GM21360 (cell line): ENCODE measurements around the gene DNAJC18.
"Not testable (repeated sequence)": the region's sequence is repeated elsewhere in the genome, so short reads cannot be mapped to it uniquely, and the experiment has no call there.

Experiments
- ATAC-seq: cut with Tn5 transposase; IDR thresholded peaks from one replicate; pipeline ENCODE4 v1.9.1; 2021; ENCODE audit warnings: mild to moderate bottlenecking, moderate library complexity; ENCODE audit not compliant: unreplicated experiment

Gene DNAJC18

DNA sequence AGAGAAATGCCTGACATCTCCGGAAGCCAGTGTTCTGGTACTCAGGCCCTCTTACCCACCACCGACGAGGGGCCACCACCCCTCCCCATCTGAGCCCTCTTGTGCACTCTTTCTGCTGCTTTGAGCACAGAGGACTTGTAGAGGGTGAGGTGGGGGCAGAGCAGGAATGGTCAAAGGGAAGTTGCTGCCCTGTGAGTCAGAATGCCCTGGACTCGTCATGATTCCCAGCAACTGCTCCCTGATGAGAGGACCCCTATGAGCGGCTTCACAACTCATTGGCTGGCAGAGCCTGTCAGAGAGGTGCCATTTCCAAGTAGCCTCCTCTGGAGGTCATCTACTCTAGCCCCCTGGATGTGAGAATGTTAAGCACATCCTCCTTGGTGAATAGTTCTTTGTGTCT, 22.4 kb upstream of the DNAJC18 start:
- no peak for ATAC-seq

DNA sequence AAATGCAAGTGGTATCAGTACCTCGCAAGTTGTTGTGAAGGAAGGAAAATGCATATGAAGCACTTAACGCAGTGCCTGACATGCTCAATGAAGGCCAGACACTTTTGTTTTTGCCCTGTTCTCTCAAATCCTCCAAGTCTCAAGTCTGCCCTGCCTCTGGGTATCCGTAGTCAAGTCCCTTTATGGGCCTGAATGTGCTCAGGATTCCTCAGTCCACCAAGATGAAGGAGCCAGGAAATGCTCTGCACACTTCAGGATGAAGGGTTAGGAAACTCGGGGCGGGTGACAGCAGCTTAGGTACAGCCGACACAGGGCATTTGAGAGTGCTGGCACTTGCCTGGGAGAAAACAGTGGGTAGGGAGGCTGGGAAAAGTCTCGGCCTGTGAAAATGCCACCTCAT, 21.9 kb upstream of the DNAJC18 start:
- ATAC-seq, result no peak

DNA sequence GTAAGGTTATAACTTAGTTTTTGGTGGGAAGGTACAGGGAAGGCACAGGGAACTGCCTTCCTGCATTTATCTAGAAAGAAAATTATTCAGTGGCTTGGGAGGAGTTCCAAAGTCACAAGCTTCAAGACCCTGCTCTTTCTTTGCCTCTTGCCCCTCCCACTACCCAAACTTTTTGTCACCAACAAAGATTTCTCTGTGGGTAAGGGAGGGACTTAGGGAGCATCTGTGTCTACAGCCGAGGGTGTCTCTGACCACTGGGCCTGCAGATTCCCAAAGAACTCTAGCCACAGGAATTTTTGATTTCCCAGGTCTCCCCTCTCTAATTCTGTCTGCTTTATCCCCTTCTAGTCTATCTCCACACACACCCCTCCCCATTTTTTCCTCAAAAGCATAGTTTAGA, 21.1 kb upstream of the DNAJC18 start:
- ATAC-seq, result no peak

DNA sequence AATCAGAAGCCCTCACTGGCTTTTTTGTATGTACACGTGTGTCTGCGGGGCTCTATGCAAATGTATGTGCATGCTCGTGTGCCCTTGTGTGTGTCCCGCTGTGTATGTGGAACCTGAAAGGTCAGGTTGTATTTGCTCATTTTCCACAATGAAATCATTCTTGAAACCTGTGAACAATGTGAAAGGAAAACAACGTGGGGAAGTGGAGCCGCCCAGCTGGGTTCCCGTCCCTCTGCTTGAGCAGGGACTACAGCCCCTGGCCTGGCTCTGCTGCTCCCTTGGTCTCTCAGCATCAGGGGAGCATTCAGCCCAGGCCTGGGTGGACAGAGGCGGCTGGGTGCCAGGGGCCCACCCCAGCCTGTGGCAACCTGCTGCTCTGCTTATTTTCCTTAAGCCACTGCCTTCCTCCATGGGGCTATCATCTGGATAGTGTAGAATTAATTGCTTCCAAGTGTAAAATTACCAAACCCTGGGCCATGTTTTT, 20.2 kb upstream of the DNAJC18 start:
- no peak for ATAC-seq

DNA sequence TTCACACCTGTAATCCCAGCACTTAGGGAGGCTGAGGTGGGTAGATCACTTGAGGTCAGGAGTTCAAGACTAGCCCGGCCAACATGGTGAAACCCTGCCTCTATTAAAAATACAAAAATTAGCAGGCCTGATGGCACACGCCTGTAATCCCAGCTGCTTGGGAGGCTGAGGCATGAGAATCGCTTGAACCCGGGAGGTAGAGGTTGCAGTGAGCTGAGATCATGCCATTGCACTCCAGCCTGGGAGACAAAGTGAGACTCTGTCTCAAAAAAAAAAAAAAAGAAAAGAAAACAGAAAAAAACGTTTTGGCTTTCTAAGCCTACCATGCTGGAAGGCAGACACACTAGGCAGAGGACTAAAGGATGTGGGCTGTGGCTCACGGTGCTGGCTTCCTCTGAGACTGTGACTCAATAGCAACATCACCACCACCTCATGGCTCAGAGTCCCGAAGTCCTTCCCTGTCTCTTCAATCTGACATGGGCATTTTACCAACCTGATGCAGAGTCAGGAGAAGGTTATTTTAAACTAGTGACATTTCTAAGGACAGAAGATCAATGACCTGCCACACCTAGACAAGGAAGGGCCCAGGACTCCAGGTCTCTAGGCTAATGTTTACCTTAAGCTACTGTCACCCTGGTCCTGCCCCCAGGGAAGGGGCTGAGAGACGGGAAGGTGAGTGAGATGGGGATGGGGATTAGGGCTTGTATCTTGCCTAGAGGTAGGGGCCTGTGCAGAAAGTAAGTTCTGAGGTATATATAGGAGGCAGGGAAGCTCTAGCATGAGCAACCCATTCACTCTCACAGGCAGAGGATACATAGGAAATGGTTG, 19.5 kb upstream of the DNAJC18 start:
- peak; percentile 52 for ATAC-seq

DNA sequence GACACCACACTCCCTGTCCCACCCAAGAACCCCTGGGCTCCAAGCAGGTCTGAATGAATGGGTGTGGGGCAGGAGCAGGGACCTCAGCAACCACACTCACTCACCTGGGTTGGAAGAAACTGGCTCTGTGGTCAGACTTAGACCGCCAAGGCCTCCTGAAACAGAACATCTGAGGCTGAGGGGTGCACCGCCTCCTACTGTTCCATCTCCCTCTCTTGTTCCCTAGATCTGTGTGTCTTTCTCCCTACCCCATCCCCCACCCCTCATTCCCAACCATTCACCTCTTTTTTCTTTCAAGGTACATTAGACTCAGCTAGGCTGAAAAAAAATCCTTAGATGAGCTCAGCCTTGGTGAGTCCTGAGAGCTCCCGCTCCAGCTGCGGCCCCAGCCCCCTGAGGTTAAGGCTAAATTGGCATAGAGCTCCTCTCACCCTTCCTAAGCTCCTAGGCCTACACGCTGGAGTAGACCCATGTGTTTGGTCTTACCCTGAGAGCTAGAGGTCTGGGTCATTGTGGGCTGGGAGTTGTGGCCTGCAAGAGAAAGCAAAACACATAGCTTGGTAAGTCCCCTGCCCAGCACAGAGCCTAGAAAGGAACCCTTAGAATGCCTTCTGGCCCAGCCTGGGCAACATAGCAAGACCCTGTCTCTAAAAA, 18.5 kb upstream of the DNAJC18 start:
- ATAC-seq, result no peak

DNA sequence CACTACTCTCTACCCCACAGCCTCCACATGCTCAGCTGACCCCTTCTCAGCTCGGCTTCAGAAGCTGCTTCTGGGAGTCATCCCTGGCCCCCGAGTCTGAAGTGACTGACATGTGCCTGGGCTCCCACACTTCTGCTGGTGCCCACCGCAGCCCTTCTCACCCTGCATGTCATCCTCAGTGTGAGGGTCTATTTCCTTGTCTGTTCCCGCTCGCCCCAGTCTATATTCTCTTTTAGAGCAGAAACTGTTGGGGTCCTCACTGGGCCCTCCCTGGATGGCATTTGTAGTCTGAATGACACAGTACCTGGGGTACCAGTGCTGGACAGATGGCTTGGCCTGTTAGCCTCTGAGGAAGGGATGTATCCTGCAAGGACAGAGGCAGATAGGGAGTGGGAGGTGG, 17.9 kb upstream of the DNAJC18 start:
- ATAC-seq, result no peak

DNA sequence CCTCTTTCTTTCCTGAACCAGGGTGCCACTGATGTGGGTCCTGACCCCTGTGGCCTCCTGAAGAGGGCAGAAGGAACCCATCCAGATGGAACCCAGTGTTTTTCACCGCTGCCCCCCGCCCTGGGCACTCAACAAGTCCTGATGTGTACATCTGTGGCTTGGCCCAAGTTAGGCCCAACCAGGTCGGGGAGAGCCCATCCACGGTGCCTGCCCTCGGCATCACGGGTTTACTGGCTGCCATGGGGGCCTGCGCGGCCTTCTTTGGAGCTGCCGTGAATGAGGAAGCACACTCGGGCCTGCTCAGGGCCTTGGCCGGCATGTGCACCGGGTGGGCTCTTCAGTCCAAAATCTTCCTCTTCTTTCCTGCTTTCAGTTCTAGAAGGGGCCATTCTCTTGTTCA, 17.5 kb upstream of the DNAJC18 start:
- no peak for ATAC-seq

DNA sequence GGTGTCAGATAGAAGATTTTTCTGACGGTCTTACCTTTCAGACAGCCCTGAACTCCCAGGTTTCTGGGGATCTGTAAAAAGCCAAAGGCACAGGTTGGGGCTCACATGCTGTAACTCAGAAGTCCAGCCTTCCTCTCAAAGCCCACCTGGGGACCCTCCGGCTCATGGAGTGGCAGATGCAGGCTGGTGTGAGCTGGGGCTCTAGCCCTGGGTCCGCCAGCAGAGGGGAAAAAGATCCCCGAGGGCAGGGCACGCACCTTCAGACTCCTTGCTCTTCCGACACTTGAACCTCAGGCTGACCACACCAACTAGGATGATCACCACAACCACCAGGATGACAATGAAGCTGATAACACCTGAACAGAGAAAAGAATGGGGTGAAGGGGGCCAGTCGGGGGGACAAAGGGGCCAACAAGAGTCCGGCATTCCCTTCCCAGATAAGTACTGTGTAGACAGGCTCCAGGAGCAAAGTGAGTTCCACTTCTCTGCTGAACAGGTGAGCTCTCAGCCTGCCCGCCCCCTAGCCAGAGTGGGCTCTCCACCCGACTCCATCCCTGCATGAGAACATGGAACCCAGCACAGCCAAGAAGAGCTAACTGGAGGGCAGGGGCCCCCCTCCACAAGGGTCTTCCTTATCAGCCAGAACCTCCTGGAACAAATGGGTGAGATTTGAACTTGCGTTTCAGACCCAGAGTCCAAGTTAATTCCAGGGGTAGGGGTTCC, 15.4 kb upstream of the DNAJC18 start:
- no peak for ATAC-seq

DNA sequence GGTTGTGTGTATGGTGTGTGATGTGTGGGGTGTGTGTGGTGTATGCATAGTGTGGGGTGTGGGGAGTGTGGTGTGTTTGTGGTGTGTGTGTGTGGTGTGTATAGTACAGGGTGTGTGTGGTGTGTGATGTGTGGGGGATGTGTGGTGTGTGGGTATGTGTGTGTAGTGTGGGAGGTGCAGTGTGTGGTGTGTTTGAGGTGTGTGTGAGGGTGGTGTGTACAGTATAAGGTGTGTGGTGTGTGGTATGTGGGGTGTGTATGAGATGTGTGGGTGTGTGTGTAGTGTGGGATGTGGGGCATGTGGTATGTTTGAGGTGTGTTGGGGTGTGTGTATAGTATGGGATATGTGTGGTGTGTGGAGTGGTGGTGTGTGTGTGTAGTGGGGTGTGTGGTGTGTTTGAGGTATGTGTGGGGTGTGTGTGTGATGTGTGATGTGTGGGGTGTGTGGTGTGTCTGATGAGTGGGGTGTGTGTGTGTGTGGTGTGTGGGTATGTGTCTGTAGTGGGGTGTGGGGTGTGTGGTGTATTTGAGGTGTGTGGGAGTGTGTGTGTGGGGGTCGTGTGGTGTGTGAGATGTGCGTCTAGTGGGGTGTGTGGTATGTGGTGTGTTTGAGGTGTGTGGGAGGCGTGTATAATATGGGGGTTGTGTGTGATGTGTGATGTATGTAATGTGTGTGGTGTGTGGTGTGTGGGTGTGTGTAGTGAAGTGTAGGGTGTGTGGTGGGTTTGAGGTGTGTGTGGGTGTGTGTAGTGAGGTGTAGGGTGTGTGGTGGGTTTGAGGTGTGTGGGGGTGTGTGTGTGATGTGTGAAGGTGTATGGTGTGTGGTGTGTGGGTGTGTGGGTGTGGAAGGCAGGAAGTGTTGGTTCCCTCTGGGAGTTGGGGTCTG, 14.6 kb upstream of the DNAJC18 start:
- ATAC-seq, result no peak

DNA sequence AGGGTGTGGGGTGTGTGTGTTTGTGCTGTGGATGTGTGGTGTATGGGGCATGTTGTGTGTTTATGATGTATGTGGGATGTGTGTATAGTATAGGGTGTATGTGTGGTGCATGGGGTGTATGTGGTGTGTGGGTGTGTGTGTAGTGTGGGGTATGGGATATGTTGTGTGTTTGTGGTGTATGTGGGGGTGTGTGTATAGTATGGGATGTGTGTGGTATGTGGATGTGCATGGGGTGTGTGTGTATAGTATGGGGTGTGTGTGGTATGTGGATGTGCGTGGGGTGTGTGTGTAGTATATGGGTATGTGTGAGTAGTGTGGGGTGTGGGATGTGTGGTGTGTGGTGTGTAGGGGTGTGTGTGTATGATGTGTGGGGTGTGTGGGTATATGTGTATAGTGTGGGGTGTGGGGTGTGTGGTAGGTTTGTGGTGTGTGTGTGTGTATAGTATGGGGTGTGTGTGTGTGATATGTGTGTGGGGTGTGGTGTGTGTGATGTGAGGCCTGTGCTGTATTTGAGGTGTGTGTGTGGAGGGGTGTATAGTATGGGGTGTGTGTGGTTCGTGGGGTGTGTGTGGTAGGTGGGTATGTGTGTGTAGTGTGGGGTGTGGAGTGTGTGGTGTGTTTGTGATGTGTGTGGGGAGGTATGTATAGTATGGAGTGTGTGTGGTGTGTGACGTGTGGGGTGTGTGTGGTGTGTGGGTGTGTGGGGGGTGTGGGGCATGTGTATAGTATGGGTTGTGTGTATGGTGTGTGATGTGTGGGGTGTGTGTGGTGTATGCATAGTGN, 12.7 kb upstream of the DNAJC18 start:
- ATAC-seq, result no peak

DNA sequence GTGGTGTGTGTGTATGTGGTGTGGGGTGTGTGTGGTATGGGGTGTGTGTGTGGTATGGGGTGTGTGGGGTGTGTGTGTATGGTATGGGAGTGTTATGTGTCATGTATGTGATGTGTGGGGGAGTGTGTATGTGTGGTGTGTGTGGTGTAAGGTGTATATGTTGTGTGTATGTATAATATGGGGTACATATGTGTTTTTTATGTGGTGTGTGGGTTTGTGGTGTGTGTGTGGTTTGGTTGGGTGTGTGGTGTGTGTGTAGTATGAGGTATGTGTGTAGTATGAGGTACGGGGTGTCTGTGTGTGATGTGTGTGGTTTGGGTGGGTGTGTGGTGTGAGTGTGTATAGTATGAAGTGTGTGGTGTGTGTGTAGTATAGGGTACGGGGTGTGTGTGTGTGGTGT, 11.9 kb upstream of the DNAJC18 start:
- no peak for ATAC-seq

DNA sequence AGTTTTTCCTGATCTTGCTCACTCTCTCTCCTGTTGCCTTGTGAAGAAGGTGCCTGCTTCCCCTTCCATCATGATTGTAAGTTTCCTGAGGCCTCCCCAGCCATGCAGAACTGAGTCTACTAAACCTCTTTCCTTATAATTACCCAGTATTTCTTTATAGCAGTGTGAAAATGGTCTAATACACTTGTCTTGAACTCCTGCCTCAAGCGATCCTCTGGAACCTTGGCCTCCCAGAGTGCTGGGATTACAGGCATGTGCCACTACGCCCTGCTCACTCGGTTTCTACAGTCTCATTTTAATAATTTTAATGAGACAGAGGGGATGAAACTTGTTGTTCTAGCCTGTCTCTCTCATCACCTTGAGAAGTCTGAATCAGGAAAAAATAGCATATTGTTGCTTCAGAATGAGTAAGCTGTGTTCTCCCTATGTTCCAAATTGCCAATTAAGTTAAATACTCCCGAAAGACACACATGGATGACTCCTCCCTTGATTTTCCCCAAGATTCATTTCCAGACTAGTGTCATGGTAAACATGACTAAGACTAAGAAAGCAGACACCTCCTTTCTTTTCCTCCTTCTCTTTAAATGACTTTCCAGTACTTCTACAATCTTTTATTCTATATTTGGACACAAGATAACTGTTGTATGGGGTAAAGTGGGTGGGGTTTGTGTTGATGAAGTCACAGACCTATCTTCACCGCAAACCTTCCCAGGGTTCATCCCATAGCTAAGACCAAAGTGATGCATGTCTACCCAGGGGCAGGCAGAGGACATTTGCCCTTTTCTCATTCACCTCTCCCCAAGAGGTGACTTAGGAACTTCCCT, 7.8 kb upstream of the DNAJC18 start:
- ATAC-seq, result peak; percentile 63

DNA sequence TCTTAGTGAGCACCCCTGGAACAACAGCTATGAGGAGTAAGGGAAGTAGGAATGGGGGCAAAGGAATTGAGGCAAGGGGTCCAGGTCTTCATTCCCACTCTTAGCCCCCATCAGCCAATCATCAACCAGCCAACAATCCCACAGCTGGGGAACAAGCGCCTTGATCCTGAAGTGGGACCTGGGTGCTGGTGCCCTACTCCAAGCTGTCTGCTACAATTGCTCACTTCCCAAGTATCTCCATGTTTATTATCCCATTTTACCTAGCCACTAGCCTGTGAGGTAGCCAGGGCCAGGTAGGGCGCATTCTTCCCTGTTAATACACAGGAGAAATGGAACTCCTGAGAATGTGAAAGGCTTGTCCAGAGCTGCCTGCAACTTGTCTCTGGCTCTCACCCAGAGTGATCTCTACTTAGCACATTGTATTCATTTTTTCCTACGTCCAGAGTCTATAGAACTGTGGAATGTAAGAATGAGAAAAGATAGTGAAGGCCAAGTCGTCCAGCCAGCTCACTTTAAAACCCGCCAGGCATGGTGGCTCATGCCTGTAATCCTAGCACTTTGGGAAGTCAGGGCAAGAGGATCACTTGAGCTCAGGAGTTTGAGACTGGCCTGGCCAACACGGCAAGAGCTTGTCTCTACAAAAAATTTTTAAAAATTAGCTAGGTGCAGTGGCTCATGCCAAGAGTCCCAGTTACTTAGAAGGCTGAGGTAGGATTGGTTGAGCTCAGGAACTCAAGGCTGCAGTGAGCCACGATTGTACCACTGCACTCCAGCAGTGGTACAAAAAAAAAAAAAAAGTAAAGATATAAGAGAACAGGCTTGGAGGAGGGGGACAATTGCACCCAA, 6.2 kb upstream of the DNAJC18 start:
- ATAC-seq, result no peak

DNA sequence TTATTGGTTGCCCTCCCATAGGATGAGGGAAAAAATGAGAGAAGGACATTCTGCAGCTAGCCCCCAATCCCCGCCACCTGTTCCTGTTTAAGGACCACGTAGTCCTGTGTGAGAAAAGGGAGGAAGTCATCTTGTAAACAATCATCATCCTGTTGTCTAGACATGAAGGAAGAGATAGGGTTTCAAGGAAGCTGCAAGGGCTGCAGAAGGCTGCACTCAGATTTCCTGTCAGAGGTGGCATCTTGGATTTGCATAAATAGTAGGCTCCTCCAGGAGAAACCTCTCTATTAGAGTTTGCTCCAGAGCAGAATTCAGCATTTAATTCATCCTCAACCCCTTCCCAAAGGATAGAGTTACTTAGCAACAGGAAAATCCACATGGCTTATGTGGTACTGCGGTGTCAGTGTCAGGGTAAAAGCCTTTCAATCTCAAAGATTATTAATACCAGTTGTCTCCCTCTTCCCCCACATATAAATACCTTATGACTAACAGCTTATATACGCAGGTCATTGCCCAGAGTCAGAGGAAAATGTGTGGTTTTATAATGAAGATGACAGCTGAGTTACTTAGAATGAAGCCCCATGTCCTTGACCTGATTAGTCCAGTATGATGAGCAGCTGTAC, 4.6 kb upstream of the DNAJC18 start:
- ATAC-seq, result no peak

DNA sequence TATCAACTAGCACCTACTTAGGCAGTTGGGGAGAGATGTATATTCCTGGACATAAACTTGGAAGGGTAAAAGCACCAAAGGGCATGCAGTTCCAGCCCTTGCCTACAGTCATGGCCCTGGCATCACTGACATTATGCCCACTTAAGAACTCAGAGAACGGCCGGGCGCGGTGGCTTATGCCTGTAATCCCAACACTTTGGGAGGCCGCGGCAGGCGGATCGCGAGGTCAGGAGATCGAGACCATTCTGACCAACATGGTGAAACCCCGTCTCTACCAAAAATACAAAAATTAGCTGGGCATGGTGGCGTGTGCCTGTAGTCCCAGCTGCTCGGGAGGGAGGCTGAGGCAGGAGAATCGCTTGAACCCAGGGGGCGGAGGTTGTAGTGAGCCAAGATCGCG, 1.1 kb upstream of the DNAJC18 start:
- not testable (repeated sequence) for ATAC-seq

DNA sequence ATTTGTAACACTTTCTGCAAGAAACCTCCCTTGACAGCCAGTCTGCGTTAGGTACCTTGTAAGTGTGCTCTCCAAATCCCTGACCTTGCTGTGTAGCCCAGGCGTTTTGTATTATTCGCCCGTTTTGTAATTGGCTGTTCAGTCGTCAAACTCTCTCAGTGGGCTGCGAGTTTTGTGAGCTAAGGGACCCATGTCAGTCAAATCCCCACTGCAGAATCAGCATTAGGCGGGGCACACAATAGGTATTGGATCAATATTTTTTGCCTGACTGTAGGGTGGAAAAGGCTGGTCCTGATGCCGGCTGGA, 665 bp downstream of the DNAJC18 start:
- no peak for ATAC-seq

DNA sequence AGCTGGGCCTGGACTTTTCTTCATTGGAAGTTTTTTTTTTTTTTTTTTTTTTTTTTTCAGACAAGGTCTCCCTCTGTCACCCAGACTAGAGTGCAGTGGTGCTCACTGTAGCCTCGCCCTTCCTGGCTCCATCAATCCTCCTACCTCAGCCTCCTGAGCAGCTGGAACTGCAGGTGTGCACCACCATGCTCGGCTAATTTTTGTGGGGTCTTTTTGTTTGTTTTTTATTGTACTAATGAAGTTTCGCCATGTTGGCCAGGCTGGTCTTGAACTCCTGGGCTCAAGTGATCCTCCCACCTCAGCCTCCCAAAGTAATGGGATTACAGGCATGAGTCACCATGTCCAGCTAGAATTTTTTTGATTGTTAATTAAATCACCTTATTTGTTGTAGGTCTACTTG, 3.6 kb downstream of the DNAJC18 start:
- no peak for ATAC-seq
